Kidney capillary endothelial cell (primary cell): ENCODE results near the gene KCNG4.

Experiments used
- DNase-seq: peaks from one replicate; pipeline ENCODE4 v3.0.0-alpha.2; 2018; ENCODE audit warnings: low spot score

The KCNG4 gene

GRCh38 chr16:84239909-84240308 is at the start of gene KCNG4:
TSS of gene KCNG4 (minus strand) at chr16:84240012. CDS start at chr16:84237485, 2,527 bp downstream.
- DNase-seq: no peak

GRCh38 chr16:84288902-84289301 is 49.1 kb upstream of the KCNG4 start:
- no peak for DNase-seq

- peak; percentile 17 for DNase-seq
Observed at GRCh38 chr16:84286578-84287240, 46.9 kb upstream of the KCNG4 start.

GRCh38 chr16:84284154-84284722 is 44.4 kb upstream of the KCNG4 start:
- no peak for DNase-seq

GRCh38 chr16:84283314-84284153 is 43.7 kb upstream of the KCNG4 start:
- no peak for DNase-seq

GRCh38 chr16:84282533-84282932 is 42.7 kb upstream of the KCNG4 start:
- no peak for DNase-seq

- no peak for DNase-seq
Observed at GRCh38 chr16:84281074-84281473, 41.3 kb upstream of the KCNG4 start.

- DNase-seq: no peak
Observed at GRCh38 chr16:84279881-84280280, 40.1 kb upstream of the KCNG4 start.

- no peak for DNase-seq
Observed at GRCh38 chr16:84278968-84279367, 39.2 kb upstream of the KCNG4 start.

- DNase-seq: no peak
Observed at GRCh38 chr16:84278333-84278732, 38.5 kb upstream of the KCNG4 start.

- peak; percentile 59 for DNase-seq
Observed at GRCh38 chr16:84277244-84277823, 37.5 kb upstream of the KCNG4 start.

- no peak for DNase-seq
Observed at GRCh38 chr16:84275585-84276151, 35.9 kb upstream of the KCNG4 start.

- no peak for DNase-seq
Observed at GRCh38 chr16:84274515-84274914, 34.7 kb upstream of the KCNG4 start.

GRCh38 chr16:84272740-84273320 is 33.0 kb upstream of the KCNG4 start:
- DNase-seq: no peak

GRCh38 chr16:84271866-84272265 is 32.1 kb upstream of the KCNG4 start:
- no peak for DNase-seq

- no peak for DNase-seq
Observed at GRCh38 chr16:84271037-84271436, 31.2 kb upstream of the KCNG4 start.

GRCh38 chr16:84270531-84270930 is 30.7 kb upstream of the KCNG4 start:
- DNase-seq: no peak

GRCh38 chr16:84270071-84270470 is 30.3 kb upstream of the KCNG4 start:
- no peak for DNase-seq

GRCh38 chr16:84268291-84269040 is 28.7 kb upstream of the KCNG4 start:
- DNase-seq: no peak

GRCh38 chr16:84267380-84267779 is 27.6 kb upstream of the KCNG4 start:
- no peak for DNase-seq

- peak; percentile 46 for DNase-seq
Observed at GRCh38 chr16:84266451-84266850, 26.6 kb upstream of the KCNG4 start.
